ENCODE results near the gene YARS1.

DNA sequence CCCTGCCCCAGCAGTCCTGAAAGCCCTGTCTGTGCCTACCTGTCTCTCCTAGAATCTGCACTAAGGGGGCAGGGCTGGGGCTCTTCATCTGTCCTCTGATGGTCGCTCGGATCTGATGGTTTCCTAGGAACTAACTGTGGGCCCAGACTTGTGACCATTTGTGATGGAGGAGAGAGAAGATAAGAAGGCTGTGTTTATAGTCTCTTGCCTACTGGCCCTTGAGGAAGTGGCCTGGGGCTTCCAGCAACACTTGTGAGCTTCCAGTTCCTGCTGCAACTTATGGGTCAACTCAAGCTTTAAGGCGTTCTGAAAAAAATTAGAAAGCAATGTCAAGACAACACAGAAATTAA lies 61.4 kb downstream of the YARS1 start:
- TF ChIP-seq POLR2A (IDR thresholded peaks at IDR 0.05): no peak
- TF ChIP-seq, protein P1, sequence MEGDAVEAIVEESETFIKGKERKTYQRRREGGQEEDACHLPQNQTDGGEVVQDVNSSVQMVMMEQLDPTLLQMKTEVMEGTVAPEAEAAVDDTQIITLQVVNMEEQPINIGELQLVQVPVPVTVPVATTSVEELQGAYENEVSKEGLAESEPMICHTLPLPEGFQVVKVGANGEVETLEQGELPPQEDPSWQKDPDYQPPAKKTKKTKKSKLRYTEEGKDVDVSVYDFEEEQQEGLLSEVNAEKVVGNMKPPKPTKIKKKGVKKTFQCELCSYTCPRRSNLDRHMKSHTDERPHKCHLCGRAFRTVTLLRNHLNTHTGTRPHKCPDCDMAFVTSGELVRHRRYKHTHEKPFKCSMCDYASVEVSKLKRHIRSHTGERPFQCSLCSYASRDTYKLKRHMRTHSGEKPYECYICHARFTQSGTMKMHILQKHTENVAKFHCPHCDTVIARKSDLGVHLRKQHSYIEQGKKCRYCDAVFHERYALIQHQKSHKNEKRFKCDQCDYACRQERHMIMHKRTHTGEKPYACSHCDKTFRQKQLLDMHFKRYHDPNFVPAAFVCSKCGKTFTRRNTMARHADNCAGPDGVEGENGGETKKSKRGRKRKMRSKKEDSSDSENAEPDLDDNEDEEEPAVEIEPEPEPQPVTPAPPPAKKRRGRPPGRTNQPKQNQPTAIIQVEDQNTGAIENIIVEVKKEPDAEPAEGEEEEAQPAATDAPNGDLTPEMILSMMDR (IDR thresholded peaks at IDR 0.05): no peak
- no peak for TF ChIP-seq POLR2AphosphoS5 (IDR thresholded peaks at IDR 0.05)

Measured in breast epithelium (tissue), 3 donors.